HG02970 (cell line): ENCODE measurements around the gene TBC1D5.
"Not testable (repeated sequence)": the region's sequence is repeated elsewhere in the genome, so short reads cannot be mapped to it uniquely, and the experiment has no call there.

Experiments used
- ATAC-seq: cut with Tn5 transposase; IDR thresholded peaks from one replicate; pipeline ENCODE4 v1.9.1; 2021; ENCODE audit warnings: mild to moderate bottlenecking, moderate library complexity, moderate number of reproducible peaks; ENCODE audit not compliant: unreplicated experiment, low FRiP score

Gene TBC1D5

GRCh38 chr3:17129556-17129955 is 612.9 kb downstream of the TBC1D5 start:
- no peak for ATAC-seq

GRCh38 chr3:17128671-17129070 is 613.8 kb downstream of the TBC1D5 start:
- not testable (repeated sequence) for ATAC-seq

GRCh38 chr3:17125738-17126442 is 616.5 kb downstream of the TBC1D5 start:
- ATAC-seq = no peak

GRCh38 chr3:17122758-17123157 is 619.7 kb downstream of the TBC1D5 start:
- no peak for ATAC-seq

GRCh38 chr3:17121336-17121735 is 621.1 kb downstream of the TBC1D5 start:
- no peak for ATAC-seq

- no peak for ATAC-seq
Measured at GRCh38 chr3:17120115-17120514, 622.3 kb downstream of the TBC1D5 start.

- no peak for ATAC-seq
Measured at GRCh38 chr3:17119201-17120072, 623.0 kb downstream of the TBC1D5 start.

- no peak for ATAC-seq
Measured at GRCh38 chr3:17118771-17119170, 623.7 kb downstream of the TBC1D5 start.

GRCh38 chr3:17116007-17116600 is 626.3 kb downstream of the TBC1D5 start:
- no peak for ATAC-seq

- no peak for ATAC-seq
Measured at GRCh38 chr3:17115186-17115585, 627.2 kb downstream of the TBC1D5 start.

GRCh38 chr3:17111586-17111985 is 630.8 kb downstream of the TBC1D5 start:
- ATAC-seq = no peak

- no peak for ATAC-seq
Measured at GRCh38 chr3:17110660-17111396, 631.6 kb downstream of the TBC1D5 start.
